ENCODE data around the gene WIPI1.

Gene WIPI1

GRCh38 chr17:68433911-68434508 lies 23.3 kb downstream of the WIPI1 start:
- H3K4me3 ChIP-seq (ENCODE audit: low read length) = no peak overlapping the region
- no peak for DNase-seq (ENCODE audit: low read depth)
- TF ChIP-seq, protein P1, sequence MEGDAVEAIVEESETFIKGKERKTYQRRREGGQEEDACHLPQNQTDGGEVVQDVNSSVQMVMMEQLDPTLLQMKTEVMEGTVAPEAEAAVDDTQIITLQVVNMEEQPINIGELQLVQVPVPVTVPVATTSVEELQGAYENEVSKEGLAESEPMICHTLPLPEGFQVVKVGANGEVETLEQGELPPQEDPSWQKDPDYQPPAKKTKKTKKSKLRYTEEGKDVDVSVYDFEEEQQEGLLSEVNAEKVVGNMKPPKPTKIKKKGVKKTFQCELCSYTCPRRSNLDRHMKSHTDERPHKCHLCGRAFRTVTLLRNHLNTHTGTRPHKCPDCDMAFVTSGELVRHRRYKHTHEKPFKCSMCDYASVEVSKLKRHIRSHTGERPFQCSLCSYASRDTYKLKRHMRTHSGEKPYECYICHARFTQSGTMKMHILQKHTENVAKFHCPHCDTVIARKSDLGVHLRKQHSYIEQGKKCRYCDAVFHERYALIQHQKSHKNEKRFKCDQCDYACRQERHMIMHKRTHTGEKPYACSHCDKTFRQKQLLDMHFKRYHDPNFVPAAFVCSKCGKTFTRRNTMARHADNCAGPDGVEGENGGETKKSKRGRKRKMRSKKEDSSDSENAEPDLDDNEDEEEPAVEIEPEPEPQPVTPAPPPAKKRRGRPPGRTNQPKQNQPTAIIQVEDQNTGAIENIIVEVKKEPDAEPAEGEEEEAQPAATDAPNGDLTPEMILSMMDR (IDR thresholded peaks at IDR 0.05; ENCODE audit: insufficient read depth, low read depth, low read length, missing control alignments) = no peak

DNA sequence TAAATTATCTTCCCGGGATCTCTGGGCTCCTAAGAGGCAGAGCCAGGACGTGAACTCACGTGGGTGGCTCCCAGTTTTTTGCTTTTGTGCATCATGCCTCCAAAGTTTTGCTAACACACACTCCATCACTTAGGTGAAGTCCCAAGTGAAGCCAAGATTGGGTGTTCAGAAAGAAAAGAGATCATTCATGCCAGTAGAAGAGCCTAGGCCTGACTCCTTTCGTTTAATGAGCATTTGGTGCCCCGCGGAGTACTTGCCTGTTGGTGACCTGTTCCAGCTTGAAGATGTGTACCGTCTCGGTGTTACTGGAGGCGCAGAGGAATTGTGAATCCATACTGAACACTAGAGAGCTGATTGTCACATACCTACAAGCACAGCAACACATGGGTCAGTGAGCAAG lies 24.1 kb downstream of the WIPI1 start:
- TF ChIP-seq, protein P1 (IDR thresholded peaks at IDR 0.05; ENCODE audit: insufficient read depth, low read depth, low read length, missing control alignments) = no peak
- no peak overlapping the region for H3K4me3 ChIP-seq (ENCODE audit: low read length)
- no peak for DNase-seq (ENCODE audit: low read depth)

DNA sequence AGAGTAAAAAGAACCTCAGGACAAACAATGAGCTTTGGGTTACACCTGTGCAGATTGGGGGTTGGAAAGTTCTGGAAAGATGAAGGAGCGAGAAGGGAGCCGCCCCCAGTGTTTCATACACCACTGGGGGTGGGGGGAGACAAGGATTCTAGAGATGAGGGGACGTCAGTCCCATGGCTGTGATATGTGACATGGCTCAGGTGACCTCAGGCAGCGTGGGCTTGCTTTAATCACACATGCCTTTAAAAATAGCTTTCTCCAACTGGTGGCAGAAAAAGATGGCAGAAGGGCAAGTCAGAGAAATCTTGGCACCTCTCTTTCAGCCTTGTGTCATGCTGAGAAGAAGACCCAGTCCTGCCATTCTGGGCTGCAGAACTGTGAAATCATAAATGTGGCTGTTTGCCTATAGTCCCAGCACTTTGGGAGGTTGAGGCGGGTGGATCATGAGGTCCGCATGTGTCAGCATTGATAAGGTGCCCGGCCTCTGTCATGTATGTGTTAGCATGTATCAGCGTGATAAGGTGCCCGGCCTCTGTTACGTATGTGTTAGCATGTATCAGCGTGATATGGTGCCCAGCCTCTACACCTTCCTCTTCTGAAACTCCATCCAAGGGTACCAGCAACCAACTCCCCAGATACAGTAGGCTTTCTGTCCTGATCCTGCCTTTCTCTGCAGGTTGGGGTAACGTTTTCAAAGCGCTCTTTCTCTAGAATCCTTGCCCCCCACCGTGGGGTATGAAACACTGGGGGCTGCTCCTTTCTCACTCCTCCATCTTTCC lies 25.0 kb downstream of the WIPI1 start:
- no peak overlapping the region for H3K4me3 ChIP-seq (ENCODE audit: low read length)
- TF ChIP-seq, protein P1 (IDR thresholded peaks at IDR 0.05; ENCODE audit: insufficient read depth, low read depth, low read length, missing control alignments) = no peak
- no peak for DNase-seq (ENCODE audit: low read depth)

GRCh38 chr17:68431661-68432071 lies 25.6 kb downstream of the WIPI1 start:
- no peak overlapping the region for H3K4me3 ChIP-seq (ENCODE audit: low read length)
- DNase-seq (ENCODE audit: low read depth) = peak; percentile 22
- TF ChIP-seq, protein P1 (IDR thresholded peaks at IDR 0.05; ENCODE audit: insufficient read depth, low read depth, low read length, missing control alignments) = peak; percentile 43

GRCh38 chr17:68431045-68431608 lies 26.2 kb downstream of the WIPI1 start:
- TF ChIP-seq, protein P1 (IDR thresholded peaks at IDR 0.05; ENCODE audit: insufficient read depth, low read depth, low read length, missing control alignments) = no peak
- DNase-seq (ENCODE audit: low read depth) = no peak
- H3K4me3 ChIP-seq (ENCODE audit: low read length) = no peak overlapping the region

GRCh38 chr17:68429881-68430280 lies 27.4 kb downstream of the WIPI1 start:
- no peak overlapping the region for H3K4me3 ChIP-seq (ENCODE audit: low read length)
- TF ChIP-seq, protein P1 (IDR thresholded peaks at IDR 0.05; ENCODE audit: insufficient read depth, low read depth, low read length, missing control alignments) = no peak
- no peak for DNase-seq (ENCODE audit: low read depth)
